T follicular helper cell (primary cell): ENCODE results near the gene OXCT1.
A peak's percentile ranks its signal among the peaks of the same experiment; 100 is the strongest.
"Not testable (repeated sequence)": the region's sequence is repeated elsewhere in the genome, so short reads cannot be mapped to it uniquely, and the experiment has no call there.

Source experiments
- DNase-seq: peaks from one replicate; pipeline ENCODE4 v3.0.0-alpha.2; 2020; ENCODE audit warnings: low read depth

The OXCT1 gene

GRCh38 chr5:41874512-41875060 lies 4.4 kb upstream of the OXCT1 start:
- no peak for DNase-seq

GRCh38 chr5:41871852-41872251 lies 1.6 kb upstream of the OXCT1 start:
- no peak for DNase-seq

- DNase-seq: no peak
These were observed 413 bp upstream of the OXCT1 start for GRCh38 chr5:41870627-41871048.

- DNase-seq: no peak
These were observed 988 bp downstream of the OXCT1 start for GRCh38 chr5:41869151-41869723.

GRCh38 chr5:41863871-41864486 lies 6.2 kb downstream of the OXCT1 start:
- no peak for DNase-seq

- DNase-seq: no peak
These were observed 11.3 kb downstream of the OXCT1 start for GRCh38 chr5:41858890-41859289.

- DNase-seq: no peak
These were observed 12.2 kb downstream of the OXCT1 start for GRCh38 chr5:41857989-41858388.

GRCh38 chr5:41856644-41857491 lies 13.4 kb downstream of the OXCT1 start:
- DNase-seq: peak; percentile 40

- no peak for DNase-seq
These were observed 17.9 kb downstream of the OXCT1 start for GRCh38 chr5:41852293-41852692.

- no peak for DNase-seq
These were observed 19.1 kb downstream of the OXCT1 start for GRCh38 chr5:41851116-41851515.

GRCh38 chr5:41848983-41849382 lies 21.2 kb downstream of the OXCT1 start:
- no peak for DNase-seq

GRCh38 chr5:41845751-41846150 lies 24.5 kb downstream of the OXCT1 start:
- not testable (repeated sequence) for DNase-seq

GRCh38 chr5:41844502-41844901 lies 25.7 kb downstream of the OXCT1 start:
- no peak for DNase-seq

- DNase-seq: no peak
These were observed 26.5 kb downstream of the OXCT1 start for GRCh38 chr5:41843456-41844370.

GRCh38 chr5:41842777-41843176 lies 27.4 kb downstream of the OXCT1 start:
- no peak for DNase-seq

GRCh38 chr5:41841325-41841724 lies 28.9 kb downstream of the OXCT1 start:
- DNase-seq: no peak

GRCh38 chr5:41840251-41840650 lies 30.0 kb downstream of the OXCT1 start:
- DNase-seq: no peak

- no peak for DNase-seq
These were observed 32.4 kb downstream of the OXCT1 start for GRCh38 chr5:41837793-41838192.

GRCh38 chr5:41835645-41836044 lies 34.6 kb downstream of the OXCT1 start:
- DNase-seq: no peak

GRCh38 chr5:41834506-41834905 lies 35.7 kb downstream of the OXCT1 start:
- DNase-seq: no peak

GRCh38 chr5:41832430-41832829 lies 37.8 kb downstream of the OXCT1 start:
- DNase-seq: no peak

- DNase-seq: no peak
These were observed 39.1 kb downstream of the OXCT1 start for GRCh38 chr5:41831155-41831554.
